Measurements from ENCODE around the gene FAM171A2. TPM values are rescaled to one million over a fixed set of nuclear protein-coding genes. Genes with fewer than 3 reads are reported as not detected.

FAM171A2 gene
- total and polyA plus RNA-seq, 2 of the 4 experiments (the other 2 are of a cell fraction): 3.2 to 5.9 TPM

DNA sequence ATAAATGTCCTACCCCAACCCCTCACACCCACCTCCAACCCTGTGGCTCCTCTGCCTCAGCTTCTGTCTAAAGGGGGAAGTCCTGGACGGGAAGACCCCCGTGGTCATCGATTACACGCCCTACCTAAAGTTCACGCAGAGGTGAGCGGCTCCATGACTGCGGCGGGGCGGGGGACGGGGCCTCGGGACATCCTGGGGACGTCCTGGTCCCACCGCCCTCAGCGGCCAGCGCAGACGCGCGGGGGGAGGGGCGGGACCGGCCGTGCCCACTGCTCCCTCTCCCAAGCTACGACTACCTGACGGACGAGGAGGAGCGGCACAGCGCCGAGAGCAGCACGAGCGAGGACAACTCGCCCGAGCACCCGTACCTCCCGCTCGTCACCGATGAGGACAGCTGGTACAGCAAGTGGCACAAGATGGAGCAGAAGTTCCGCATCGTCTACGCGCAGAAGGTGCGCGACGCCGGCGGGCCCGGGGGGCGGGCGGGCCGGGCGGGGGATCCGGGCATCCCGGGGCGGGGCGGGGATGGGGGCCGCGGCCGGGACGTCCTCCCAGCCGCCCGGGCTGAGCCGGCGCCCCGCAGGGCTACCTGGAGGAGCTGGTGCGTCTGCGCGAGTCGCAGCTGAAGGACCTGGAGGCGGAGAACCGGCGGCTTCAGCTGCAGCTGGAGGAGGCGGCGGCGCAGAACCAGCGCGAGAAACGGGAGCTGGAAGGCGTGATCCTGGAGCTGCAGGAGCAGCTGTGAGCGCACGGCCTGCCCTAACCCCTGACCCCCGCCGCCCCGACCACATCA lies 48.6 kb downstream of the FAM171A2 start:
- CTCF ChIA-PET: no interaction called here
- dilution Hi-C loops (cut with HindIII; ENCODE audit: low sequenced_read_pairs, unreplicated experiment): no loop called here

More for the DNA sequence above, 48.6 kb downstream of the FAM171A2 start:
- no peak overlapping the region for H3K14ac ChIP-seq (replicated peaks; ENCODE audit: low read depth, low read length)
- H2BK15ac ChIP-seq (ENCODE audit: low read depth, low read length): no peak overlapping the region
- H3K9me3 ChIP-seq (ENCODE audit: control insufficient read depth, insufficient read depth, low read length): peaks cover 5% of the 10 kb centered on the region
- H4K8ac ChIP-seq (ENCODE audit: low read depth in 2 of 2, low read length in 2 of 2): no peak overlapping the region
- H4K5ac ChIP-seq (ENCODE audit: low read depth, low read length): no peak overlapping the region
- no peak overlapping the region for H3K27ac ChIP-seq (ENCODE audit: insufficient read depth, low read length)
- peak overlapping the region; percentile 90 for H3K4me2 ChIP-seq (ENCODE audit: low read depth, low read length)
- no peak overlapping the region for H3K56ac ChIP-seq (ENCODE audit: extremely low read depth, insufficient read depth, low read length)
- no peak overlapping the region for H2BK5ac ChIP-seq (ENCODE audit: low read depth, low read length, poor library complexity, severe bottlenecking)
- H3K23ac ChIP-seq (ENCODE audit: low read depth, low read length): peak overlapping the region; percentile 59; the same call in 1 of the 2 replicates
- peak; percentile 77 for ATAC-seq (ENCODE audit: low read depth)
- H2BK20ac ChIP-seq (ENCODE audit: low read depth, low read length): no peak overlapping the region
- H2AK9ac ChIP-seq (replicated peaks; ENCODE audit: low read depth, low read length, poor library complexity): no peak overlapping the region
- H2AK5ac ChIP-seq (ENCODE audit: low read depth, low read length): no peak overlapping the region
- H3K4ac ChIP-seq (ENCODE audit: low read depth, low read length): no peak overlapping the region
- no peaks in the 10 kb centered on the region for H3K79me1 ChIP-seq (ENCODE audit: low read depth in 1 of 2, low read length in 2 of 2)
- no peak overlapping the region for H3K18ac ChIP-seq (ENCODE audit: low read depth, low read length)
- DNase-seq: no peak
- no TSS peak for BruUV-seq (replicated peaks)
- 1% methylated on average over 15 of the region's 81 CpGs; no CpG with 5 or more reads in 1 of the 2 experiments for WGBS, 2 experiments (ENCODE audit: extremely low coverage in 2 of 2, insufficient read length in 1 of 2)
- no peak overlapping the region for H3K9ac ChIP-seq (ENCODE audit: low read depth, low read length)
- H2BK120ac ChIP-seq (ENCODE audit: low read depth, low read length): no peak overlapping the region
- H4K20me1 ChIP-seq (ENCODE audit: insufficient read depth, low read length): peaks cover 4% of the 10 kb centered on the region; the same call in 1 of the 2 replicates
- in situ Hi-C loops (cut with MboI; ENCODE audit: low sequenced_read_pairs) (no loop called here), intact Hi-C loops (cut with micrococcal nuclease) (no loop called here)
- no peaks in the 10 kb centered on the region; the same call in 1 of the 2 replicates for H3K9me1 ChIP-seq (ENCODE audit: insufficient read depth, low read length)
- peak overlapping the region; percentile 79 for H2AFZ ChIP-seq (replicated peaks; ENCODE audit: low read length, poor library complexity)
- no peak for TF ChIP-seq RAD21 (IDR thresholded peaks at IDR 0.05; ENCODE audit: low read length)
- TF ChIP-seq POLR2A (IDR thresholded peaks at IDR 0.05; ENCODE audit: low read depth, low read length): no peak
- TF ChIP-seq MAFK (IDR thresholded peaks at IDR 0.05; ENCODE audit: low read depth, low read length): no peak
- TF ChIP-seq ELK1 (IDR thresholded peaks at IDR 0.05; ENCODE audit: borderline replicate concordance, low read depth, low read length): no peak
- no peak for TF ChIP-seq RFX5 (IDR thresholded peaks at IDR 0.05; ENCODE audit: low read depth, low read length)
- TF ChIP-seq CHD1 (IDR thresholded peaks at IDR 0.05; ENCODE audit: low read depth, low read length): no peak
- TF ChIP-seq CTCF (conservative IDR thresholded peaks at IDR 0.05; ENCODE audit: low read depth, low read length): no peak
- no peak for TF ChIP-seq MAZ (IDR thresholded peaks at IDR 0.05; ENCODE audit: borderline replicate concordance, low read depth, low read length)
- TF ChIP-seq FOS (IDR thresholded peaks at IDR 0.05; ENCODE audit: low read depth, low read length): no peak
- TF ChIP-seq BHLHE40 (IDR thresholded peaks at IDR 0.05; ENCODE audit: low read depth, low read length): no peak
- TF ChIP-seq, protein P1, sequence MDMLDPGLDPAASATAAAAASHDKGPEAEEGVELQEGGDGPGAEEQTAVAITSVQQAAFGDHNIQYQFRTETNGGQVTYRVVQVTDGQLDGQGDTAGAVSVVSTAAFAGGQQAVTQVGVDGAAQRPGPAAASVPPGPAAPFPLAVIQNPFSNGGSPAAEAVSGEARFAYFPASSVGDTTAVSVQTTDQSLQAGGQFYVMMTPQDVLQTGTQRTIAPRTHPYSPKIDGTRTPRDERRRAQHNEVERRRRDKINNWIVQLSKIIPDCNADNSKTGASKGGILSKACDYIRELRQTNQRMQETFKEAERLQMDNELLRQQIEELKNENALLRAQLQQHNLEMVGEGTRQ (IDR thresholded peaks at IDR 0.05; ENCODE audit: low read depth, low read length): no peak
- no peak for TF ChIP-seq NFE2L2 (IDR thresholded peaks at IDR 0.05; ENCODE audit: low read depth, low read length)
- no peak for TF ChIP-seq CEBPB (IDR thresholded peaks at IDR 0.05; ENCODE audit: low read depth, low read length)
- TF ChIP-seq SMC3 (IDR thresholded peaks at IDR 0.05; ENCODE audit: low read depth, low read length): no peak
- no peak for TF ChIP-seq RCOR1 (IDR thresholded peaks at IDR 0.05; ENCODE audit: insufficient replicate concordance, low read length)
- peaks cover 63% of the 10 kb centered on the region for H3K27me3 ChIP-seq (ENCODE audit: control insufficient read depth, insufficient read depth, low read length)
- H3K4me1 ChIP-seq (ENCODE audit: control insufficient read depth, insufficient read depth, low read length): peaks cover 4% of the 10 kb centered on the region; the same call in 1 of the 2 replicates
- H3K4me3 ChIP-seq (ENCODE audit: insufficient read depth, low read depth, low read length): peak overlapping the region; percentile 52
- H3K36me3 ChIP-seq (ENCODE audit: control insufficient read depth, insufficient read depth, low read length): peaks cover 7% of the 10 kb centered on the region
- POLR2A ChIA-PET (ENCODE audit: unreplicated experiment): interaction anchor here (0.6 kb wide), 1 partner anchor 97 kb away, joined by 8 read pairs; no protein-coding TSS in a partner anchor
- H4K91ac ChIP-seq (ENCODE audit: insufficient read depth, low read depth, low read length): no peak overlapping the region

All from IMR-90 (cell line).